GM08714 (cell line): ENCODE measurements around the gene ELMO1.

Source experiments
- H3K4me3 ChIP-seq: fragments of 200-500 bp; sonication (Bioruptor generic); 2 replicates; pipeline ENCODE4 v1.5.1; 2014; ENCODE audit warnings: mild to moderate bottlenecking, low read length, inconsistent platforms
- ZNF274 ChIP-seq: IDR thresholded peaks from 2 replicates; pipeline ENCODE4 v1.6.1; 2012; ENCODE audit warnings: mild to moderate bottlenecking, low read depth, low read length

ELMO1 gene

GRCh38 chr7:37011151-37011890 is 437.3 kb downstream of the ELMO1 start:
- no peak overlapping the region for H3K4me3 ChIP-seq
- TF ChIP-seq ZNF274: no peak

GRCh38 chr7:37009125-37009675 is 439.5 kb downstream of the ELMO1 start:
- no peak for TF ChIP-seq ZNF274
- H3K4me3 ChIP-seq: no peak overlapping the region

- TF ChIP-seq ZNF274: no peak
- H3K4me3 ChIP-seq: no peak overlapping the region
Measured at GRCh38 chr7:37007691-37008090, 441.0 kb downstream of the ELMO1 start.

GRCh38 chr7:37007268-37007667 is 441.4 kb downstream of the ELMO1 start:
- TF ChIP-seq ZNF274: no peak
- no peak overlapping the region for H3K4me3 ChIP-seq

GRCh38 chr7:37006764-37007163 is 441.9 kb downstream of the ELMO1 start:
- H3K4me3 ChIP-seq: no peak overlapping the region
- no peak for TF ChIP-seq ZNF274

- H3K4me3 ChIP-seq: no peak overlapping the region
Measured at GRCh38 chr7:37000511-37000910, 448.2 kb downstream of the ELMO1 start.

GRCh38 chr7:36999626-37000485 is 448.8 kb downstream of the ELMO1 start:
- H3K4me3 ChIP-seq: no peak overlapping the region
- TF ChIP-seq ZNF274: no peak

More at GRCh38 chr7:37000511-37000910, 448.2 kb downstream of the ELMO1 start:
- no peak for TF ChIP-seq ZNF274

- no peak overlapping the region for H3K4me3 ChIP-seq
- TF ChIP-seq ZNF274: no peak
Measured at GRCh38 chr7:36995776-36996175, 452.9 kb downstream of the ELMO1 start.

- no peak for TF ChIP-seq ZNF274
- no peak overlapping the region for H3K4me3 ChIP-seq
Measured at GRCh38 chr7:36994456-36995112, 454.1 kb downstream of the ELMO1 start.

- H3K4me3 ChIP-seq: no peak overlapping the region
- TF ChIP-seq ZNF274: no peak
Measured at GRCh38 chr7:36986948-36987724, 461.5 kb downstream of the ELMO1 start.

- no peak for TF ChIP-seq ZNF274
- H3K4me3 ChIP-seq: no peak overlapping the region
Measured at GRCh38 chr7:36986511-36986933, 462.1 kb downstream of the ELMO1 start.

- TF ChIP-seq ZNF274: no peak
- no peak overlapping the region for H3K4me3 ChIP-seq
Measured at GRCh38 chr7:36985866-36986400, 462.7 kb downstream of the ELMO1 start.

GRCh38 chr7:36985316-36985715 is 463.3 kb downstream of the ELMO1 start:
- no peak for TF ChIP-seq ZNF274
- H3K4me3 ChIP-seq: no peak overlapping the region
